HG03103 (cell line): ENCODE measurements around the gene SOAT2.

Source experiments
- ATAC-seq: cut with Tn5 transposase; IDR thresholded peaks from one replicate; pipeline ENCODE4 v1.9.1; 2021; ENCODE audit warnings: low read depth; ENCODE audit not compliant: unreplicated experiment

The SOAT2 gene

DNA sequence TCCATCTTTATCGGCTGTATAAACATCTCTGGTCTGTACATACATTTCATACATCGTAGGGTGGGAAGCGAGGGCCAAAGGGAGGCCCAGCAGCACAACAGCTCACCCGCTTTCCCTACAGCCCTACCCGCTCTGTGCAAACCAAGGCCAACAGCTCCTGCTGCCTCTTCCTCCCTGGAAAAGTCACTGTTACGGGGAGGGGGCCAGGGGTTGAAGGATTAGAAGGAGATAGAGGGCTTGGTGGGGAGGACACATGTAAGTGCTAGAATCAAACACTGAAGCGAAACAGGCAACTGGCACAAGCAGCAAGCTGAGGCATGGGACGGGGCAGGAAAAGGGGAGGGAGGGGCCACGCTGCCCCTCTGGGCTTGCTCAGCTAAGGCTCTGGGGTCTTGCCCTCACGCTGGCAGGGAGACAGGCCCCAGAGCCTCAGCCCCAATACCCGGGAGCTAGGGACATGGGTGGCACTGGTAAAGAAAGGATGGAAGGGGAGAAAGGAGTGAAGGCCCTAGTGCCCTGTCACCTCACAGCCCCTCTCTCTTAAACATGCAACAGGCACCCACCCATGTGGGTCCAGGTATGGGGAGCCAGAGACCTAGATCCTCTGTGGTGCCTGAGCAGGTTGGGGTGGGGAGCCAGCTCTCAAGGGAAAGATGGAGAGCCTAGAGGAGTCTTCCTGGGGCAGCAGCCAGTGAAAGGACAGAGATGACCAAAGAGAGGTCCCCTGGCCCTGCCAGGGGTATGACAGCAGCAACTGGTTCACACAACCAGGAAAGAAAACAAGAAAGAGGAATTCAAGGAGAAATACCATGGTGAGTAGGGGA is 38.5 kb upstream of the SOAT2 start:
- no peak for ATAC-seq

DNA sequence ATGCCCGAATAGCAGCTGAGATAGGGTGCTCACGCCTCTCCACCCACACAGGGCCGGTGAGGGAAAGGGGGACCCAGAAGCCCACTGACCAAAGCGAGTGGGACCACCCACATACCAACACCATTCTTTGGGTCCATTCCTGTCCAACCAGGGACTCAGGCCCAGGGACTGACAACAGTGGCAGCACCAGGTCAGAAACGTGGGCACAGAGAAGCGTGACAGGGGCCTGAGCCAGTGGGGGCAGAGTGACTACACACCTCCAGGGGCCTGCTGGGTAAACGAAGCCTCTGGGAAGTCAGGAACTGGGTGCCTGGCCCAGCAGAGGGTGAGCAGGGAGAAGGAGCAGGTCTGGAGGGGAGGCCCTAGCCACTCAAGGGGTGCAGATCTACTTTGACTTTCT is 37.8 kb upstream of the SOAT2 start:
- no peak for ATAC-seq

DNA sequence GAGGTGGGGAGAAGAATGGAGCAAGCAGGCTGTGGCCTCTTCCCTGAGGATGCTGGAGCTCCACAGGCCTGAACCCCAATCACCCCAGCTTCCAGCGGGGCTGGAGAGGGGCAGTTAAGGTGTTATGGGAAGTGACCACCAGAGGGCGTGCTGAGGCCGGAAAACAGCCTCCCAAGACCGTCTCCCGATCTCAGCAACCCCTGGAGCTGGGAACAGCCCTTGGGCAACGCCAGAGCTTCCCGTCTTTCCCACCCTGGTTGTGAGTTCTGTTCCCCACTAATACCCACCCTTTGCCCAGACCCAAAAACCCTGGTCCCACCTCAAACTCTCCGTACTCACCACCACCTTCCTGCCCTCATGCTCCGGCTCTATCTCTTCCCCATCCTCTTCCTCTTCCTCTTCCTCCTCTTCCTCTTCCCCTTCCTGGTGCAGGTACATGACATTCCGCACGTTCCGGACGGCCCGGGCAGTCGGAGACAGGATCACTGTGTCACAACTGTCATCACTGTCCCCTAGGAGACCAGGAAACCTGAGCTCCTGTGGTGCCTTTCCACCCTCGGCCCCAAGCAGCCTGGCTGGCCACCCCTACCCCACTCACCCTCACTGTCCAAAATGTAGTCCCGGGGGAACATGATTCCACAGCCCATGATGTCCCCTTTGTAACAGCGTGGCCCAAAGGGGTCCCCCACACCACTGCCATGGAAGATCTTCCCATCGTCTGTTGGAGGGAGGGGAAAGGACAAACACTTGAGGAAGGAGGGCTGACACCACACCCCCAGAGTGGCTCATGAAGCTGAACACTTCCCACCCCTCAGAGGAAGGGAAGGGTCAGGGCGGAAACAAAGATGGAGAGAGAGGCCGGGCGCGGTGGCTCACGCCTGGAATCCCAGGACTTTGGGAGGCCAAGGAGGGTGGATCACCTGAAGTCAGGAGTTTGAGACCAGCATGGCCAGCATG is 37.0 kb upstream of the SOAT2 start:
- ATAC-seq, result no peak

DNA sequence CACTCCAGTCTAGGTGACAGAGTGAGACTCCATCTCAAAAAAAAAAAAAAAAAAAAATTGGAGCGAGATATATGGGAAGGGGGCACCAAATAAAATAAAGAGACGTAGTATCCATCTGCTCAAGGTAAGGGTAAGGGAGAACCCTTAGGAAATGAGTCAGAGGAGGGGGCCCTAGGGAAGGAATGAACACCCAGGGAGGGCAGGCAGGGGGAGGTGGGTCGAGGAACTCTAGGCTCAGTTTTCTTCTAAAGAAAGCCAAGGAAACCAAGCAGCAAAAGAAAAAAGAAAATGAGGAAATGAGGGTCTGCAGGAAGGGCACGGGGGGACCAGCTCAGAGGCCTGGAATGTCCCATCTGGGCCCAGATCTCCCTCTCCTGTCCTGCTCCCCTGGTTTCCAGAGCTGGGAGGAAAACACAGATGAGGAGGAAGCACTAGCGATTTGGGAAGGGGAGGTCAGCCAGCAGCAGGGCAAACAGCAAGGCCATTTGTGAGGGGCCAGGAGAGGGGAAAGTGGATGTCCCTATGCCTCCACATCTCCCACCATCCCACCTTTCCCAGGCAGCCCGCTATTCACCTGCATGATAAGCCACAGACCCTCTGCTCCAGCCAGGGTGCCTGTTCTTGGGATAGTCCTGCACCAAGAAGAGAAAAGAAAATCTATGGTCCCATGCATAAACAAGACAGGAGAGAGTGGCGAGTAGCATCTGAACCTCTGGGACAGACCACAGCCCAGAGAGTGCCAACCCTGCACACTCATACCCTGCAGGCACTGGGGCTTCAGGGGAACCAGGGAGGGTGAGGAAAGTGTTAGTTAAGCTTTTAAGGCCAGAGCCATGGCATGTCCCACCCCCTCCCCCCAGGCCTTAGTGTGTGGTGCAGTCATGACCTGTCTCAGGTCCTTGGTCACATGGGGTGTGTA is 36.0 kb upstream of the SOAT2 start:
- no peak for ATAC-seq

DNA sequence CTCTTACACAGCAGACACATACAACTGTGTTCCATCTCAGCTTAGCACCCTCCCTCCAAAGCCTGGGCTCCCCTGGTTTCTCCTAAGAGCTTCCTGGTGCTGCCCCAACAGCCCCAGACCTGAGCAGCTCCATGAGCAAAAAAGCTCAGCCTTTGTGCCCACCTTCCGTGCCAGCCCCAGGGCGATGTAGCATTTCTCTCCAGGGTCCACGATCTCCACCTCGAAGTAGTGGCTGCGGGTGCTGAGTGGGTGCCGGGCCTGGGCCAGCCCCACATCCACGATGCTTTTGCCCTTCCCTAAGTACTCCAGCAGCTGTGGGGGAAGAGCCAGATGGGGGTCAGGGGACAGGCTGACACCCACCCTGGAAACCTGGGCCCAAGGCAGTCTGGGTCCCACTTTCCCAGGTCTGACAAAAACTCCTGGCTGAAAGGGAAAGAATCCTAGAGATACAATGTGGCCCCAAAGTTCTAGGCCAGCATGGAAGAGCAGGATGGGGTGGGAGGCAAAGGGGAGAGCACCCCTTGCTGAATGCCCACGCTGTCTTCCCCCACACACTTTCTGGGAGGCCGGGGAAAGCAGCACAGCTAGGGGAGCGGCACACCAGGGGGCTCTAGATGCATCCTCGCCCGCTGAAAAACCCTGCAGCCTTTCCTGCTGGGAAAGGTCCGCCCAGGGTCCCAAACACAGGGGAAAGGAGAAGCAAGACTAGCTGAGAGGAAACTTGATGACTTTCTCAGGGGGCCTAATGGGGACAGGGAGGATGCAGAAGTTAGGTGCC is 35.1 kb upstream of the SOAT2 start:
- no peak for ATAC-seq

DNA sequence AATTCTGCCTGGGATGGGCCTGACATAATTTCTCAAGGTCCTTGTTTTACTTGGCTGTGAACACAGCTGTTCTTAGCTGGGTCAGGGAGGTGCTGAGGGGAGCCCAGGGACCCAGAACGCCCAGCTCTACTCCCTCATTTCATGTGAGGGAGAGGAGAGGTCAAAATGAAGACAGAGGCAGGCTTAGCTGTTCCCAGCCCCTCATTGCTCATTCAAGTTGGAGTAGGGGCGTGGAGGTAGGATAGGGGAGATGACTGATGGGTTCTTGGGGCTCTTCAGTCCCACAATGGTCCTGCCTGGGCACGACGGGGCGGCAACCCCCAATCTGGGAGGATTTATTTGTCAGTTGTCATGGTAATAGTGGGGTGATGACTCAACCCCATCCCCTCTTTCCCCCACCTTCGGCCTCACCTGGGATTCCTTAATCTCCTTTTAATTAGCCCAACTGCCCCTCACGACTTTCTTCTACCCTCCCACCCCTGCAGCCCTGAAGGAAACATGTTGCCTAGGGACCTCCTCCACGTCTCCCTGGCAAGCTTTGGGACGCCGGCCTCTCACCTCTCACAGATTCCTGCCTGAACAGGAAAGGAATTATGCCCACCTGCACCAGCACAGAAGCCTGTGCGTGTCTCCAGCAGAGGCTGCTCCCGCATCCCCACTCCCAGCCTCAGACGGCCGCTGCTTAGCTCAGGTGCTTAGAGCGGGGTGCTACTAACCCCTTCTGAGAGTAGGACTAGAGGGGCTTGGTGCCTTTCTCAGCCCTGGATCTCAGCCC is 34.3 kb upstream of the SOAT2 start:
- ATAC-seq, result no peak

DNA sequence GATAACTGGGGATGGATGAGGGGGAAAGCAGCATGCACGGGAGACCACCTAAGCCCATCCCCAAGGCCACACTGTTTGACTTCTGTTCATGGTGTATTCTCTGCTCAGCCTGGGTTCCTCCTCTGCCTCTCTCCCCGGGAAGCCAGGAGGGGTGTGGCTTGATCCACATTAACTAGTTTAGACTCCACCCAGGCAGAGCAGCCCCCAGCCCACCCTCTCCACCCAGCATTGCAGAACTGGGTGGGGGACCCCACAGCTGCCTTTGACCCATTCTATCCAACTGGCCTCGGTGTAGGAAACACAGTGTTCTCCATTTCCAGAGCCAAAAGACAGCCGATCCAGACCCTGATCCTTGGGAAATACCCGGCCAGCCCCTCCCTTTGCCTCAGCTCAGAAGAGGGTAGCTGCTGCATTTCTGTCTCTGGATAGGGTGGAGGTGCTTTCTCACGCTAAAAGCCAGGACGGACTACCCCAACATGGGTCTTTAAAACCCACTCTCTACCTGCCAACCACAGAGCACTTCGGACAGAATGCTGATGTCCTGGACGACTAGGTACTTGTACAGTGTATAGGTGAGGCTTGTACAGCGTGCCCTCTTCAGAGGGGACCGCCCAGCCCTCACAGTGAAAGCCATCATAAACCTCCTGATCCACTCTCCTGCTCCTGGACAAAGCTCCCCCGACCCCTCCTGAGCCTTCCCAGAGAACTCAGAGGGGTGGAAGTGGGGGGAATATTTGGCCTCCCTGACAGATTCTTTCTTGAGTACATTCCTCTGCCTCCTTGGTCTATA is 33.5 kb upstream of the SOAT2 start:
- no peak for ATAC-seq

DNA sequence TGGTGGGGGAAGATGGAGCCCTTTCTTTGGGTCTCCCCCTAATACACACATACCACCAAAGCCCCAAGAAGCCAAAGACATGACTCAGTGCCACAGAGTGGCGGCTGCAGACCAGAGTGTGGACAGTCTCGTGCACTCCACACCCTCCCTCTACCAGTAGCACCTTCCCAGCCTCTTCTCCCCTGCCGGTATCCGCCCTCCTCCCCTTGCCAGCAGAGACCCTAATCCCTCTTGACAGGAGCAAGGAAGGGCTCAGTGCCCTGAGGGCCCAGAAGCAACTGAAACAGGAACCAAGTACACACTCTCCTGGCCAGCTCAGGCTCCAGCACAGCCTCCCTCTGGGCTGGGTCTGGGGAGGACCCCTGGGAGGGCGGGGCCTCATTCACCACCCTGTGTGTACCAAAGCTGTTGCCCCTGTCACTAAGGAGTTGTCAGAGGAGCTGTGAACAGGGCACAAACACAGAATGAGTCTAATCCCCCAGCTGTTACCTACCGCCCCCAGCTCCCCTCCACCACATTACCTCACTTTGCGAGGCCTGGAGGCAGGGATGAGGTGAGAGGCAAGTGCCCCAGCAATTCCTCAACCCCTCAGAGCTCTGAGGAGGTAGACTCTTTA is 32.3 kb upstream of the SOAT2 start:
- no peak for ATAC-seq

DNA sequence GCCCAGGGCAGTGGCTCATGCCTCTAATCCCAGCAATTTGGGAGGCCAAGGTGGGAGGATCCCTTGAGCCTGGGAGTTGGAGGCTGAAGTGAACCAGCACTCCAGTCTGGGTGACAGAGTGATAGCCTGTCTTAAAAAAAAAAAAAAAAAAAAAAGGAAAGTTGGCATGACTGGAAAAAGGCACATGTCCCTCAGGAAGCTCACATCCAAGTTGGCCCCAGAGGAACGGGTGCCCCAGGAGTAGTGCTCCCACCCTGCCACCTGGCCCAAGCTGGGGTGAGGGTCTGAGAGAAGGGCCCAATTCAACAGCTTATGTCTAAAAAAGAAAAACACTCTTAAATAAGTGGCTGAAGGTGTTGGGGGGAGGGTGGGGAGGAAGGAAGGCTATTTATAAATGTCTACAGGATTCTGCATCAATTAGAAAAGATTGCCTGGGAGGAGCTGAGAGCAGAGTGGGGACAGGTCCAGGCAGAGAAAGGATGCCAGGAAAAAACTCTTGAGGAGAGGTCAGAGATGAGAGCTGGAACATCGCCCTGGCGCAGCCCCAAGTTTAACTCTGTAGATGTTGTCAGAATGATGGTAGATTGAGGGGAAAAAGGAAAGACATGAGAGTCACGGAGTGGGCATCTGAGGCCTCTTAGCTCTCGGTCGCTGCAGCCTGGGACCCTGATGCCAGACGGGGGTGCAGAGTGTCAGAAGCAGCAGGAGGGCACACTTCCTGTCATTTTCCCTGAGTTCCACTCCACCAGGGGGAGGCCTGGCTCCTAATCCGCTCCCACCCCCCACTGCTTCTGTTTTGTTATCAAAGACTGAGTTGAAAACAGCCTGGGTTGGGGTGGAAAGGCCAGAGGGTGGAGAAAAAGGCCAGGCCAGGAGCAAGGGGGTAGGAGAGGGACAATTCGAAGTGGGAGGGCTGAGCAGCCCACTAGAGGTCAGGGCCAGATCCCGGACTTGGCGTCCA is 31.4 kb upstream of the SOAT2 start:
- no peak for ATAC-seq

DNA sequence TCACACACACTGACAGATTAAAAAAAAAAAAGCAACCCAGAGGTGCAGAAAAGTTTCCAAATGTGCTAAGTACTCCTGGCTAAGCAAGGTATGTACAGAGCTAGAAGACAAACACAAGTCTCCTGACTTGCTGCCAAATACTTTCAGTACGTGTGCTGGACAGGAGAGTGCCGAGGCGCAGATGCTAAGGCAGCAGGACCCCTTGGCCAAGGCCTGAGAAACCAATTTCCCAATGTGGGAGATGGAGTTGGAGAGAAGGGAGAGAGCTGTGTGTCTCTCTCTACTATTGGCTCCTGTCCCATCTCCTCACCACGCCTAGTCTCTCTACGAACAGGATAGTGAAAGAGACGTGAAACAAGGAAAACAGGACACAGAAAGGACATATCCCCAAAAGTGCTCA is 29.4 kb upstream of the SOAT2 start:
- no peak for ATAC-seq

DNA sequence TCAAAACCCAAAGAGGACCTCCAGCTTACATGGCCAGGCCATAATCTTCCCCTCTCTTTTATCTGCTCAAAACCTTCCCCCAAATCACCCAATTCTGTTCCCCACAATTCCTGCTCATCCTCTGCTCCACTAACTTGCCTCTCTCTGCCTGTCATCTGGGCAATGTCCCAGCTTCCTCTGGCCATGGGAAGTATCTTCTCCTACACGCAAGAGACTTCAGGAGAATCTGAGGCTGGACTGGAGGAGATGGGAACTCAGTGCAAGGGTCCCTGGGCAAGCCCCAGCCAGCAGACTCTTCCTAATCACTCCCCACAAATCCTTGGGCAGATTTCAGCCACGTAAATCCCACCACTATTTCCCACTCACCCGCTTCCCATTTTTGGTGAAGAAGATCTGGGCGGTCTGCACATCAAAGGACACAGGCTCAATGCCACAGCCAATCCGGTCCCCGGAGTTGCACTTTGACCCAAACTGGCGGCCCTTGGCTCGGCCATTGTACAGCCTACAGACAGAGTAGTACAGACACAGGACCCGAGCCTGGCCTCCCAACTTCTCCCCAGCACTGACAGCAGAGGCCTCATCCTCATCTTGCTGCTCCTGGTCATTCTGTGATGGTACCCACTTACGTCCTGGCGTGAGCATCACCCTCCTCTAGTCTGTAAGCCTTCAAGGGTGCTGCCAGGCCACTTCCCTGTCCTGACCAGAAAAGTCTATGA is 28.8 kb upstream of the SOAT2 start:
- ATAC-seq, result no peak

DNA sequence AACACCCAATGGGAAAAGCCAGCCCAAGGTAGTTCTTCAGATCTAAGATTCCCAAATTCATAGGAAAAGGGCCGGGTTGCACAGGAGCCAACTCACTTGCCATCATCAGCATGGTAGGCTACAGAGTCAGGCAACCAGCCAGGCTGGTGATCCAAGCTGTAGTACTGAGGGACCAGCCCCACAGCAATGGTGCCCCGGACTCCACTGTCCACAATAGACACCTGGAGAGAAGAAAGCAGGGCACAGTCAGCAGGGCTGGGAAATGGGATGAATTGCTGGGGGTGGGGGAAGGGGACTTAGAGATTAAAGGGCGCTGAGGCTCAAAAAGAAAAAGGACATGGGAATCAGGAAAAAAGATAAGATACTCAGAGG is 28.3 kb upstream of the SOAT2 start:
- no peak for ATAC-seq

DNA sequence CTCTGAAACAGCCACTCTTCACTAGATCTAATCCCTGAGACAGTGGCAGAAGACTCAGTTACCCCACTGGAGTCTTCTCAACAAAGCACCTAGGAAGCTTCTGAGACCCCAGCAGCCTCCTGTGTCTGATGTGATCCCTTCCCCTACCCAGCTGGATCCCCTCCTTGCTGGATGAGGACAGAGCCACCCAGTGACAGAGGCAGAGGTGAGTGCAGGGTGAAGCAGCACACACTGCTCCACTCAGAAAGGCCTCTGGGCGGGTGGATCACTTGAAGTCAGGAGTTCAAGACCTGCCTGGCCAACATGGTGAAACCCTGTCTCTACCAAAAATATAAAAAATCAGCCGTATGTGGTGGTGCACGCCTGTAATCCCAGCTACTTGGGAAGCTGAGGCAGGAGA is 26.8 kb upstream of the SOAT2 start:
- ATAC-seq, result no peak

DNA sequence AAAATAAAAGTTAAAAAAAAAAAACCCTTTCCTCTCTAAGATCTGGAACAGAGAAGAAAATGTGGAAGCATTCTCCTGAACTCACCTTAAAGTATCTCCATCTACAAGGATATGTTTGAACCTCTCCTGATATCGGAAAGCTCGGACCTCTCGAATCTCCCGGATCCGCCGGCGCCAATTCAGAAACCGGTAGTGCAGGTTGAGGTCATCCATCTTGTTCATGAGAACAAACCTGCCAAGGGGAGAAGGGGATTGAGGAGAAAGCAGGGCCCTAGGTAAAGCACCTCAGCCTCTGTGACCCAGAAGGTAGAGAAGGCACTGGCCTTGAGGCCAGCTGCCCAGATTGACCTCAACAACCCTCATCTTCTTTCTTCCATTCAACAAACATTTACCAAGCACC is 26.3 kb upstream of the SOAT2 start:
- ATAC-seq, result no peak

DNA sequence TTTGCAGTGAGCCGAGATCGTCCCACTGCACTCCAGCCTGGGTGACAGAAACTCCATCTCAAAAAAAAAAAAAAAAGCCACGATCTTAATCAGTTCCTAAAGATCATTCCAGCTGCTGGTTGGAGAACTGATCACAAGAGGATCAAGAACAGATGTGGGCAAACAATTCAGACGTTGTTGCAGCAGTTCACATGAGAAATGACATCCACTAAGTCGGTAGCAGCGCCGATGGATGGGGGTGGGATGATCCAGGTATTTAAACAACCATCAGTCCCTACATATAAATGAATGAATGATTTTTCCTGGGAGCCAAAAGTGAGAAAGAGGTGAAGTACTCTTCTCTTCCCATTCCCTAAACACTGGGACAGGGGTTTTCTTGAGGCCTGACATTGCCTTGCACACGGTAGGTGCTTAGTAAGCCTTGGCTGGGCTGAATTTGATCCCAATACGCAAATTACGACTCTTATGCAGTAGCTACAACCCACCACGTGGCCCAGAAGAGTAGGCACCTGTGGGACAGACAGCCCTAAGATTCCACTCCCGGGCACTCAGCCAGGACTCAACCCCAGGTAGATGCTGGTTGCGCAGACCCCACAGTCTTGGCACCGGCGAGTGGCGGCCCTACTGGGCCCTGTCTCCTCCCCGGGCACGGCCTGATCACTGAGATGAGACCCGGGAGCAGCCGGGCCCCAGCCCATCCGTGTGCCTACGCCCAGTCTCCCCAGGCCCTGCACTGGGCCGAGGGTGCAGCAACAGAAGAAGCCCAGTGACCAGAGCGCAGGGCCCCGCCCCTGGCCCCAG is 24.7 kb upstream of the SOAT2 start:
- peak; percentile 11 for ATAC-seq
